GM12801 (cell line): ENCODE results near the gene COG6.

Experiments used
- TF ChIP-seq, protein P1 (sequence below): IDR thresholded peaks from one replicate; pipeline ENCODE4 v1.5.1; 2011; ENCODE audit warnings: control low read depth; ENCODE audit not compliant: insufficient read length; ENCODE audit errors: extremely low read depth

Gene COG6

DNA sequence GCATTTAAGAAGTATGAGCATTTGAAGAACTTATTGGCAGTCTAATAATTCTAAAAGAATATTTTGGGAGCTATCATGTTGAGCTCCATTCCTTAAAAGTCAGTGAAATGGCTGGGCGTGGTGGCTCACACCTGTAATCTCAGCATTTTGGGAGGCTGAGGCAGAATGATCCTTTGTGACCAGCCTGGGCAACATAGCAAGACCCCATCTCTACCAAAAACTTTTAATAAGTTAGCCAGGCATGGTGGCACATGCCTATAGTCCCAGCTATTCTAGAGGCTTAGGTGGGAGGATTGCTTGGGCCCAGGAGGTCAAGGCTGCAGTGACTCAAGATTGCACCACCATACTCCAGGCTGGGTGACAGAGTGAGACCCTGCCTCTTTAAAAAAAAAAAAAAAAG is 8.0 kb downstream of the COG6 start:
- TF ChIP-seq, protein P1, sequence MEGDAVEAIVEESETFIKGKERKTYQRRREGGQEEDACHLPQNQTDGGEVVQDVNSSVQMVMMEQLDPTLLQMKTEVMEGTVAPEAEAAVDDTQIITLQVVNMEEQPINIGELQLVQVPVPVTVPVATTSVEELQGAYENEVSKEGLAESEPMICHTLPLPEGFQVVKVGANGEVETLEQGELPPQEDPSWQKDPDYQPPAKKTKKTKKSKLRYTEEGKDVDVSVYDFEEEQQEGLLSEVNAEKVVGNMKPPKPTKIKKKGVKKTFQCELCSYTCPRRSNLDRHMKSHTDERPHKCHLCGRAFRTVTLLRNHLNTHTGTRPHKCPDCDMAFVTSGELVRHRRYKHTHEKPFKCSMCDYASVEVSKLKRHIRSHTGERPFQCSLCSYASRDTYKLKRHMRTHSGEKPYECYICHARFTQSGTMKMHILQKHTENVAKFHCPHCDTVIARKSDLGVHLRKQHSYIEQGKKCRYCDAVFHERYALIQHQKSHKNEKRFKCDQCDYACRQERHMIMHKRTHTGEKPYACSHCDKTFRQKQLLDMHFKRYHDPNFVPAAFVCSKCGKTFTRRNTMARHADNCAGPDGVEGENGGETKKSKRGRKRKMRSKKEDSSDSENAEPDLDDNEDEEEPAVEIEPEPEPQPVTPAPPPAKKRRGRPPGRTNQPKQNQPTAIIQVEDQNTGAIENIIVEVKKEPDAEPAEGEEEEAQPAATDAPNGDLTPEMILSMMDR: no peak

DNA sequence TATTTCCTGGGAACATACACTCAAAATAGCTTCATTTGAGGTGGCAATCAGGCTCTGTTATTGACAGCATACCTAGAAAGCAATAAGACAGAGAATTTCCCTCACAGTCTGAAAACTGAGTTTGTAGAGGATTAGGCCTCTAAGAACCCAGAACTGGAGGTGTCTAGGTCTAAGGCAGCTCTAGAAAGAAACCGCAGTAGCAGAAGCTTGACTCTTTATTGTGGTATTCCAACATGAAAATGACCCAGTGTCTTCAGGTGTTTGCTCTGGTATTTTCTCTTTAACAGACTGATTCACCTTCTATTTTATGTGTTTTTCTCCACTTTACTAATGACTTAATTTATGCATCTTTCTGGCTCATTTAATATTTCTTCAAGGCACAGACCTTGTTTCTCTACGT is 8.5 kb downstream of the COG6 start:
- TF ChIP-seq, protein P1: no peak

DNA sequence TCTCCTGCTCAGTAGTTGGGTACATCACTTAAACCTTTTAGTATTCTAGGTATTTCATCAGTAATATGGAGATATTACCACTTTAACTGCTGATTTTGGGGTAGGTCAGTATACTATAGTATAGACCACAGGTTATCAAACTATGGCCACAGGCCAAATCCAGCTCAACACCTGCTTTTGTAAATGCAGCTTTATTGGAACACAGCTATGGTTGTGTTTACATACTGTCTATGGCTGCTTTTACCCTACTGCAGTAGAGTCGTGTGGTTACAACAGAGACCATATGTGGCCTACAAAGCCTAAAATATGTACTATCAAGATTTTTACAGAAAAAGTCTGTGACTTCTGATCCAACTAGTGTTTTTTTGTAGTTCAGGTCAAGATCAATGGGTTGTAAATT is 10.3 kb downstream of the COG6 start:
- TF ChIP-seq, protein P1: no peak

DNA sequence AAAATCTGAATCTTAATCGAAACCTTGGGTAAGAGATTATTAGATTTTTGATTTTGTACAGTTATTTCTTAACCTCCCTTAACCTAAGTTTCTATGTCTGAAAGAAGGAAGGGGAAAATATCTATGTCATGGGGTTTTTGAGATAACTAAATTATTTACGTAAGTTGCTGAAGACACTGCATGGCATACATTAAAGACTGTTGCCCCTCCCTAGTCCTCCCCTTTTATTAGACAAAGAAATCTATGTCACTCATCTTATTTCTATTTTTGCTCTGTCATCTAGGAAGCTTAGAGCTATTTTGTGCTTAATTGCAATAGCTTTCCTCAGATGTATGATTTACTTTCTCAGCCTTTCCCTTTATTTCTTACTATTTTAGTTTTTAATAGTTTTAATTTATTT is 15.0 kb downstream of the COG6 start:
- TF ChIP-seq, protein P1: no peak

DNA sequence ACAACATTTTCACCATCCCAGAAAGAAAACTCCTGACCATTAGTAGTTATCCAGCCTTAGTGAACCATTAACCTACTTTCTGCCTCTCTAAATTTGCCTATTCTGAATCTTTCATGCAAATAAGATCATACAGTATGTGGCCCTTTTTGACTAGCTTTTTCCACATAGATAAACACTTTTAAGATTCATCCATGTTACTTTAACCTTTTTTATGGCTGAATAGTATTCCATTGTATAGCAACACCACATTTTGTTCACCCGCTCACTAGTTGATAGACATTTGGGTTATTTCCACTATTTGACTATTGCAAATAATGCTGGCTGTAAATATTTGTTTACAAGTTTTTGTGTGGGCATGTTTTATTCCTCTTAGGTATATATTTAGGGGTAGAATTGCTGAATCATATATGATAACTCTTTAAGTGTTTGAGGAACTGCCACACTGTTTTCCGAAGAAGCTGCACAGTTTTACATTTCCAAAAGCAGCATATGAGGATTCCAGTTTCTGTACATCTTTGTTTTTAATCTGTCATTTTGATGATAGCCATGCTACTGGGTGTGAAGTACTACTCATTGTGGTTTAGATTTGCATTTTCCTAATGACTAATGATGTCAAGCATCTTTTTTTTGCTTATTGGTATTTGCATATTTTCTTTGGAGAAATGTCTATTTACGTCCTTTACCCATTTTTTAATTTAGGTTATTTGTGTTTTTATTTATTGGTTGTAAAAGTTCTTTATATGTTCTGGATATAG is 17.1 kb downstream of the COG6 start:
- TF ChIP-seq, protein P1: no peak

DNA sequence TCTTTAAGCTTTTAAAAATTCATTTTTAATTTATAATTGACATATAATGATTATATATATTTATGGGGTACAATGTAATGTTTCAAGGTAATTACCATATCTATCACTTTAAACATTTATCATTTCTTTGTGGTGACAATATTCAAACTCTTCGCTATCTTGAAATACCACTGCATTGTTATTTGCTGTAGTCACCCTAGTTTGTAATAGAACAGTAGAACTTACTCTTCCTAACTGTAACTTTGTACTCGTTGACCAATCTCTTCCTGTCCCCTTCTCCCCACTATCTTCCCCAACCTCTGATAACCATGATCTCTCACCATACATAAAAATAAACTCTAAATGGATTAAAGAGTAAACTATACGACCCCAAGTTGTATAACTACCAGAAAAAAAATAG is 20.4 kb downstream of the COG6 start:
- TF ChIP-seq, protein P1: no peak

DNA sequence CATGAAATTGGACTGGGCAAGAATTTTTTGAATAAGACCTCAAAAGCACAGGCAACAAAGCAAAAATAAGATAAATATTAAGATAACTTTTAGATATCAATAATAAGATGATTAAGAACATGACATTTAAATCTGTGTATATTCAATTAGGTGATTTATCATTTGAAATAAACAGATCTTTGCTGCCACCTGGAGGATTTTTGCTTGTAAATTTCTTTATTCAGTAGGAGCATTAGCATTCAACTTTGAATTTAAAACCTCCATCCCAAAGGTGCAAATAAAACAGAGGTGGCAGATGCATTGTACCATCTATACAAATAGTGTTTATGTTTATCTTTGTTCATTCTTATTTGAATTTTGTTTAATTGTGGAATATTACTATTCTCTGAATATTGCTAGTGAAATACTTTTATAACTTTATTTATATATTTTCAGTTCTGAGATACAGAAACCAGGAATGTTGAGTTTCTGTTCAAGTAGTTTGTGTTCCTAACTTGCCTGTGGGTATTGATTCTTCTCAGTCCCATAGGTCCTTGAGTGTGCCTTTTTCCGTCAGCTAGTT is 20.9 kb downstream of the COG6 start:
- TF ChIP-seq, protein P1: no peak
